Osteoblast (primary cell): ENCODE data around the gene HSBP1L1. TPM values are rescaled to one million over a fixed set of nuclear protein-coding genes. Genes with fewer than 3 reads are reported as not detected.

ENCODE experiments used
- DNase-seq: peaks from one replicate; pipeline ENCODE4 v3.0.0; 2011; ENCODE audit warnings: low spot score, mixed read lengths; ENCODE audit not compliant: insufficient read length; ENCODE audit errors: missing footprints
- H2AFZ ChIP-seq: 2 replicates; pipeline ENCODE4 v1.6.0; 2011; ENCODE audit warnings: mild to moderate bottlenecking, low read length
- H3K27ac ChIP-seq: 2 replicates; pipeline ENCODE4 v1.5.1; 2011; ENCODE audit warnings: mild to moderate bottlenecking, low read depth, low read length, moderate library complexity
- H3K27me3 ChIP-seq: 2 replicates; pipeline ENCODE4 v1.6.0; 2012; ENCODE audit warnings: mild to moderate bottlenecking, control low read depth, inconsistent platforms, low read length, moderate library complexity; ENCODE audit not compliant: insufficient read depth
- H3K36me3 ChIP-seq: 2 replicates; pipeline ENCODE4 v1.5.1; 2011; ENCODE audit warnings: mild to moderate bottlenecking, low read length, control low read depth, moderate library complexity; ENCODE audit not compliant: insufficient read depth
- H3K4me1 ChIP-seq: 2 replicates; pipeline ENCODE4 v1.5.1; 2011; ENCODE audit warnings: mild to moderate bottlenecking, low read length, control low read depth, moderate library complexity; ENCODE audit not compliant: insufficient read depth
- H3K4me2 ChIP-seq: 2 replicates; pipeline ENCODE4 v1.6.0; 2011; ENCODE audit warnings: mild to moderate bottlenecking, low read length; ENCODE audit not compliant: insufficient read depth
- H3K4me3 ChIP-seq: fragments of 200-600 bp; sonication (generic); 3 replicates; pipeline ENCODE4 v1.5.1; 2012; ENCODE audit warnings: mild to moderate bottlenecking, low read length, inconsistent platforms; ENCODE audit not compliant: insufficient read depth
- H3K79me2 ChIP-seq: 2 replicates; pipeline ENCODE4 v1.6.0; 2012; ENCODE audit warnings: mild to moderate bottlenecking, low read length, control low read depth, inconsistent platforms; ENCODE audit not compliant: insufficient read depth
- H3K9me3 ChIP-seq: 2 replicates; pipeline ENCODE4 v1.5.1; 2011; ENCODE audit warnings: low read depth, low read length, control low read depth
- H4K20me1 ChIP-seq: 2 replicates; pipeline ENCODE4 v1.6.0; 2012; ENCODE audit warnings: mild to moderate bottlenecking, low read length, control low read depth; ENCODE audit not compliant: insufficient read depth
- CTCF ChIP-seq: IDR thresholded peaks from 2 replicates; pipeline ENCODE4 v1.5.1; 2011; ENCODE audit warnings: mild to moderate bottlenecking, low read depth, low read length, moderate library complexity; ENCODE audit errors: extremely low read depth
- total RNA-seq: library from RNA; depleted of rRNA; stranded (reverse); fragments of >200 nt; gene quantifications from 2 replicates; pipeline ENCODE4 v1.2.3, GENCODE V29; 2012

The HSBP1L1 gene
- total RNA-seq, 1 donor, result 9.4 TPM

GRCh38 chr18:79952456-79952995 is 11.9 kb upstream of the HSBP1L1 start:
- TF ChIP-seq CTCF, result no peak
- H3K79me2 ChIP-seq, result peaks cover 36% of the 10 kb centered on the region
- H3K9me3 ChIP-seq, result no peaks in the 10 kb centered on the region
- peaks cover 10% of the 10 kb centered on the region for H3K36me3 ChIP-seq
- DNase-seq, result no peak
- H2AFZ ChIP-seq, result peak overlapping the region; percentile 78
- H3K4me2 ChIP-seq, result peak overlapping the region; percentile 87
- no peak overlapping the region for H3K27ac ChIP-seq
- no peaks in the 10 kb centered on the region for H3K27me3 ChIP-seq
- H3K4me3 ChIP-seq, result peak overlapping the region; percentile 85
- peaks cover 28% of the 10 kb centered on the region for H4K20me1 ChIP-seq
- H3K4me1 ChIP-seq, result peaks cover 11% of the 10 kb centered on the region

GRCh38 chr18:79952996-79953559 is 11.4 kb upstream of the HSBP1L1 start:
- peaks cover 11% of the 10 kb centered on the region for H3K4me1 ChIP-seq
- H3K27ac ChIP-seq, result no peak overlapping the region
- H3K36me3 ChIP-seq, result peaks cover 10% of the 10 kb centered on the region
- no peak overlapping the region for H3K4me3 ChIP-seq
- H3K4me2 ChIP-seq, result no peak overlapping the region
- no peak overlapping the region for H2AFZ ChIP-seq
- DNase-seq, result peak; percentile 70
- no peaks in the 10 kb centered on the region for H3K27me3 ChIP-seq
- H4K20me1 ChIP-seq, result peaks cover 22% of the 10 kb centered on the region
- TF ChIP-seq CTCF, result no peak
- H3K9me3 ChIP-seq, result no peaks in the 10 kb centered on the region
- H3K79me2 ChIP-seq, result peaks cover 30% of the 10 kb centered on the region

- Histone ChIP-seq H4K20me1 (peaks cover 14% of the 10 kb centered on the region), H3K4me2 (no peak overlapping the region), H3K27me3 (no peaks in the 10 kb centered on the region), H3K27ac (no peak overlapping the region), H3K36me3 (peaks cover 2% of the 10 kb centered on the region), H2AFZ (no peak overlapping the region), H3K9me3 (no peaks in the 10 kb centered on the region), H3K4me1 (peaks cover 11% of the 10 kb centered on the region), H3K4me3 (no peak overlapping the region), H3K79me2 (peaks cover 20% of the 10 kb centered on the region)
- no peak for TF ChIP-seq CTCF
- DNase-seq, result no peak
Observed at GRCh38 chr18:79953971-79954651, 10.3 kb upstream of the HSBP1L1 start.

- H3K4me2 ChIP-seq, result no peak overlapping the region
- H3K9me3 ChIP-seq, result no peaks in the 10 kb centered on the region
- no peak overlapping the region for H2AFZ ChIP-seq
- H3K4me1 ChIP-seq, result peaks cover 10% of the 10 kb centered on the region
- H4K20me1 ChIP-seq, result peaks cover 8% of the 10 kb centered on the region
- peak; percentile 11 for DNase-seq
- H3K36me3 ChIP-seq, result no peaks in the 10 kb centered on the region
- no peak overlapping the region for H3K4me3 ChIP-seq
- H3K27me3 ChIP-seq, result no peaks in the 10 kb centered on the region
- no peak for TF ChIP-seq CTCF
- H3K27ac ChIP-seq, result no peak overlapping the region
- H3K79me2 ChIP-seq, result peaks cover 14% of the 10 kb centered on the region
Observed at GRCh38 chr18:79954791-79955190, 9.7 kb upstream of the HSBP1L1 start.
